Renal pelvis (tissue), 4 donors: ENCODE data around the gene BRF1. TPM values are rescaled to one million over a fixed set of nuclear protein-coding genes. Genes with fewer than 3 reads are reported as not detected.

Experiments
- DNase-seq: peaks from one replicate; pipeline ENCODE4 v3.0.0-alpha.2; 2013
- polyA plus RNA-seq, 3 donors: library from polyadenylated mRNA; unstranded; fragments of 120-200 nt; gene quantifications; one replicate each; pipeline ENCODE4 v1.2.1, GENCODE V29; 2013; ENCODE audit not compliant: insufficient read length in 3 of 3

Gene BRF1
- polyA plus RNA-seq, 3 donors: 32.8 to 37.3 (median 33.3) TPM

- DNase-seq: no peak
These were observed 89.1 kb downstream of the BRF1 start for GRCh38 chr14:105211758-105212089.

- no peak for DNase-seq
These were observed 89.6 kb downstream of the BRF1 start for GRCh38 chr14:105211086-105211757.

- no peak for DNase-seq
These were observed 90.4 kb downstream of the BRF1 start for GRCh38 chr14:105210266-105211025.

- DNase-seq: no peak
These were observed 91.2 kb downstream of the BRF1 start for GRCh38 chr14:105209646-105210045.

- no peak for DNase-seq
These were observed 91.7 kb downstream of the BRF1 start for GRCh38 chr14:105209091-105209490.

GRCh38 chr14:105208738-105209075 is 92.1 kb downstream of the BRF1 start:
- DNase-seq: no peak

GRCh38 chr14:105207996-105208737 is 92.6 kb downstream of the BRF1 start:
- no peak for DNase-seq

- DNase-seq: no peak
These were observed 93.3 kb downstream of the BRF1 start for GRCh38 chr14:105207460-105207901.

GRCh38 chr14:105206873-105207272 is 93.9 kb downstream of the BRF1 start:
- DNase-seq: no peak

- no peak for DNase-seq
These were observed 95.1 kb downstream of the BRF1 start for GRCh38 chr14:105205673-105206208.

- no peak for DNase-seq
These were observed 95.7 kb downstream of the BRF1 start for GRCh38 chr14:105204931-105205672.

GRCh38 chr14:105204206-105204930 is 96.4 kb downstream of the BRF1 start:
- DNase-seq: no peak

GRCh38 chr14:105203701-105204100 is 97.1 kb downstream of the BRF1 start:
- DNase-seq: no peak

GRCh38 chr14:105203057-105203531 is 97.7 kb downstream of the BRF1 start:
- no peak for DNase-seq

- no peak for DNase-seq
These were observed 98.8 kb downstream of the BRF1 start for GRCh38 chr14:105201925-105202513.

GRCh38 chr14:105201156-105201924 is 99.5 kb downstream of the BRF1 start:
- DNase-seq: no peak

- no peak for DNase-seq
These were observed 100.2 kb downstream of the BRF1 start for GRCh38 chr14:105200641-105201040.

- DNase-seq: no peak
These were observed 100.7 kb downstream of the BRF1 start for GRCh38 chr14:105200074-105200473.

GRCh38 chr14:105199093-105199492 is 101.7 kb downstream of the BRF1 start:
- no peak for DNase-seq

- DNase-seq: no peak
These were observed 102.2 kb downstream of the BRF1 start for GRCh38 chr14:105198588-105198987.
